Activated T-cell treated with anti-CD3 and anti-CD28 coated beads, Interleukin-2, amount 50 U/mL, for 4 hours (primary cell): Measurements from ENCODE around the gene HIPK3. TPM values are rescaled to one million over a fixed set of nuclear protein-coding genes. Genes with fewer than 3 reads are reported as not detected.

Source experiments
- ATAC-seq, 2 donors: fragments of 200-7000 bp; cut with Tn5 transposase; one replicate each; pipeline ENCODE4 v1.10.0; 2021
- DNase-seq: peaks from one replicate; pipeline ENCODE4 v3.0.0-alpha.2; 2020
- H3K27me3 Mint-ChIP-seq: one replicate; pipeline ENCODE4 v1.8.0; 2021; ENCODE audit warnings: low read depth, mixed read lengths
- H3K36me3 Mint-ChIP-seq: one replicate; pipeline ENCODE4 v1.8.0; 2022; ENCODE audit warnings: mixed read lengths; ENCODE audit not compliant: insufficient read depth
- H3K4me1 Mint-ChIP-seq: one replicate; pipeline ENCODE4 v1.8.0; 2021; ENCODE audit warnings: low read depth, mixed read lengths
- H3K4me3 Mint-ChIP-seq: one replicate; pipeline ENCODE4 v1.8.0; 2021; ENCODE audit warnings: mild to moderate bottlenecking, moderate library complexity, mixed read lengths
- H3K9me3 Mint-ChIP-seq: one replicate; pipeline ENCODE4 v1.8.0; 2021; ENCODE audit warnings: mixed read lengths
- total RNA-seq, 3 donors: library from RNA; stranded (reverse); gene quantifications; one replicate each; pipeline ENCODE4 v1.2.1, GENCODE V29; 2021

The HIPK3 gene
- total RNA-seq, 3 donors from 2014 or later = 34.6 to 39.3 (median 34.7) TPM

DNA sequence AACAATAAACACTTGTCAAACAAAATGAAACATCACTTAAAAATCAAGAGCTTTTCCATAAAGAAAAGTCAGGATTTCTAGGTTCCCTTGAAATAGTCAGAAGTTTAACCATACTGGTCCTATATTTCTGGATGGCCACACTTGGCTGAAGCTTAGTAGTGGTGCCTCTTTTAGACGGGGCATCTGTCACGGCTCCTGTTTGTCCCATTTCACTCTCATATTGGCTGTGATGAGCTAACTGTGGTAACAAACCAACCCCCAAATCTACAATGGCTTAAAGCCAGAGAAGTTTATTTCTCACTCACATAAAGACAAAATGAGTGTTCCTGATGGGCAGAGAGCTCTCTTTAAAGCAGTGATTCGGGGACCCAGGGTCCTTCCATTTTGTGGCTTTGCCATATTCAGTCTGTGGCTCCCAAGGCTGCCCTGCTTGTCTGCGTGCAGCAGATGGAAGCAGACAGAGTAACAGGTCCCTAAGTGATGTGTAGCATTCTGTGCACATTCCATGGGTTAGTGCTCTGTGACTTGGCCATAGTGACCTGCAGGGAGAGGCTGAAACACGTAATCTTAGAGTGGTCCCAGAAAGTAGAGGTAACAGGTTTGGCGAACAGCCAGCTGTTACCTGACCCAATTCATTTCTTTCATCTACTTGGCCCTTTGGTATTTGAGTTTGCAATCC lies 137.4 kb downstream of the HIPK3 start:
- DNase-seq (no peak), ATAC-seq (no peak)
- Mint-ChIP-seq H3K9me3 (no peaks in the 10 kb centered on the region), H3K36me3 (no peaks in the 10 kb centered on the region), H3K4me1 (no peaks in the 10 kb centered on the region), H3K4me3 (no peak overlapping the region), H3K27me3 (peaks cover 10% of the 10 kb centered on the region)

- Mint-ChIP-seq H3K9me3 (no peaks in the 10 kb centered on the region), H3K36me3 (no peaks in the 10 kb centered on the region), H3K27me3 (peaks cover 14% of the 10 kb centered on the region), H3K4me1 (no peaks in the 10 kb centered on the region), H3K4me3 (no peak overlapping the region)
- ATAC-seq (no peak), DNase-seq (no peak)
Measured at GRCh38 chr11:33396361-33396760, 139.2 kb downstream of the HIPK3 start.

DNA sequence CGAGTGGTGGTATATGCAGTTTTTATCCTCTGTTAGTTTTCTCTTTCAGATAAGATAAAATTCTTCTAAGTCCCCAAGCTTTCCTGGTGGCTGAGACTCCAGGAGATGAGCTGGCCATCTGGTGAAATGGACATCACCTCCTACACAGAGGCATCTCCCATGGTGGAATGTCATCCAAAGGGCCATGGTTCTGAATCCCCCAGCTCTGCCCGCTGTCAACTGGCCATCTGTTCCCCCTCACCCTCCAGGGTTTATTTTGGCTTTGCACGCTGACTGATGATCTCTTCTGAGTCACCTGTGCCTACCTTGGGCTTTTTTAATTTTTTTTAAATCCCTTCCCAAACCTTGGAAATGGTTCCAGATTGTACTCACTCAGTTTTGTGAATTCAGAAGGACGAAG lies 142.2 kb downstream of the HIPK3 start:
- no peak for DNase-seq
- ATAC-seq = no peak
- Mint-ChIP-seq H3K4me1 (no peaks in the 10 kb centered on the region), H3K27me3 (peaks cover 18% of the 10 kb centered on the region), H3K4me3 (no peak overlapping the region), H3K9me3 (no peaks in the 10 kb centered on the region), H3K36me3 (no peaks in the 10 kb centered on the region)

DNA sequence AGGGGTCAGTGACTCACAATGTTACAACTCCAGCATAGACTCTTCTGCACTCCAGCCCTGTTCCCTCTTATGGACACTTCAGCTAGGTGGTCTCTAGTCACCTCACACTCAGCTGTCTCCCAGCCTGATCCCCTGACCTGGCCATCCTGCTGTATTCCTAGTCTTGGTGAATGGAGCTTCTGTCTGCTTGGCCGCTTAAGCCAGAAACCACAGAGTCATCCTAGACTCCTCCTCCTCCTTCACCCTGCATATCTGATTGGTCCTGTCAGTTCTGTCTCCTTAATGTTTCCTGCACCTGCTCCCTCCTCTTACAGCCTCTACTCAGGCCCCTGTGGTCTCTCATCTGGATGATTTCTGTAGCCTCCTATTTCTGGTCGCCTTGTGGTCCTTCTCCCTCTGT lies 144.9 kb downstream of the HIPK3 start:
- Mint-ChIP-seq H3K4me3 (no peak overlapping the region), H3K27me3 (peaks cover 14% of the 10 kb centered on the region), H3K4me1 (no peaks in the 10 kb centered on the region), H3K9me3 (no peaks in the 10 kb centered on the region), H3K36me3 (no peaks in the 10 kb centered on the region)
- ATAC-seq (no peak), DNase-seq (no peak)

DNA sequence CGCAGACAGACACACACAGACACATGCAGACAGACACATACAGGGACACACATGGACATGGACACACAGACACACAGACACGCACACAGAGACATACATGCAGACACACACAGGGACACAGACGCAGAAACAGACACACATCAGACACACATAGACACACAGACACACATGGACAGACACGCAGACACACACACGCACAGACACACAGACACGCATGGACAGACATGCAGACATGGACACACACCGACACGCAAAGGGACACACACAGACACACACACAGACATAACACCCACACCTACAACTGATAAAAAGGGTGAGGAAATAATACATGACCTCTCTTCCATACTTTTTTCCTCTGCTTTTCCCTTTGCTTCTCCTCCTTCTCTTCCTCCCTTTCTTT lies 146.2 kb downstream of the HIPK3 start:
- no peak overlapping the region for H3K4me3 Mint-ChIP-seq
- H3K4me1 Mint-ChIP-seq = no peaks in the 10 kb centered on the region
- ATAC-seq (no peak), DNase-seq (no peak)
- H3K27me3 Mint-ChIP-seq = peaks cover 14% of the 10 kb centered on the region
- H3K36me3 Mint-ChIP-seq = no peaks in the 10 kb centered on the region
- H3K9me3 Mint-ChIP-seq = no peaks in the 10 kb centered on the region

- no peak overlapping the region for H3K4me3 Mint-ChIP-seq
- peaks cover 15% of the 10 kb centered on the region for H3K27me3 Mint-ChIP-seq
- no peak for ATAC-seq
- no peaks in the 10 kb centered on the region for H3K4me1 Mint-ChIP-seq
- no peaks in the 10 kb centered on the region for H3K36me3 Mint-ChIP-seq
- no peaks in the 10 kb centered on the region for H3K9me3 Mint-ChIP-seq
- no peak for DNase-seq
Measured at GRCh38 chr11:33405834-33406602, 148.8 kb downstream of the HIPK3 start.

Other genes starting within 250 kb of the HIPK3 start
- gene DEPDC7, start 241.5 kb upstream of the HIPK3 start, total RNA-seq = 1 to 10 TPM; 1.0 to 2.7 (median 2.2) TPM
- 10 to 100 TPM in 2 of 3 donors, 1 to 10 TPM in 1; 8.2 to 14.1 (median 11.1) TPM for gene TCP11L1, start 217.8 kb upstream of the HIPK3 start, total RNA-seq
- gene CSTF3, start 95.9 kb upstream of the HIPK3 start, total RNA-seq = 10 to 100 TPM; 27.3 to 29.6 (median 28.0) TPM
- gene KIAA1549L, start 118.7 kb downstream of the HIPK3 start, total RNA-seq = not detected